ENCODE measurements around the gene FHOD3. TPM values are rescaled to one million over a fixed set of nuclear protein-coding genes. Genes with fewer than 3 reads are reported as not detected.
A peak's percentile ranks its signal among the peaks of the same experiment; 100 is the strongest.

Gene FHOD3
- total RNA-seq, 2 experiments from 2014 or later: not detected

DNA sequence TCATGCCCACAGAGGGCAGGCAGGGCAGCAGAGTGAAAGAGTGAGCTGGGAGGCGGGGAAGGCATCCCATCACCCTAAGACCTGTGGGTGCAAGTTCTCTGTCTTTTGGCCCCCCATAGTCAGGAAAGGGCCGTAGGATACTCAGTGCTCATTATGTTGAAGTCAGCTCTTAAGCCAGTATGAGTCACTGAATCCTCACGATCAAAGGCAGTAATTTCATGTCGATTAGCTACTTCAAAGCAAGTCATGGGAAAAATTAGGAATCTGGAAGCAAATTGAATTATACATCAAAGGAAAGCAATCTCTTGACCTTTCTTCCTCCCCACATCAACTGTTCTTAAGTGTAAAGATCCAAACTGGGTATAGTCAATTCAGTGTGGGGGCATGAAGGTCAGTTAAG, 178.9 kb downstream of the FHOD3 start:
- intact Hi-C loops (cut with micrococcal nuclease): no loop called here

DNA sequence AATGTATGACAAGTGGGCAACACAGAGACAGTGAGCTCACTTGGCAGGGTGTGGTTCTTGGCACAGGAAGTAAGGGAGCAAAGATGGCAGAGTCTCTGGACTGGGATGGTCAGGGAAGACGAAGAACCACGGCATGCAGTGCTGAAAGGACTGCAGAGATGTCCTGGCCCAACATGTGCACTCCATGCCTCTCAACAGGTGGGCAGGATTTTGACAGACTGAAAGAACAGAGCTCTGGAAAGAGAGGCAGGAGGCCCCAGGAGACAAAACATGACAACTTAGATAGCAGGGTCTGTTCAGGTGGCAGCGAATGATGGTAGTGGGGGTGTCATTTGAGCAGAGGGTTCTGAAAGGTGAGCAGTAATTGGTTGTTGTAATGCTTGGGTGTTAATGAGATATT, 180.3 kb downstream of the FHOD3 start:
- no peak for DNase-seq
- H3K27me3 Mint-ChIP-seq: peaks cover under 1% of the 10 kb centered on the region
- H3K4me1 Mint-ChIP-seq (ENCODE audit: low read depth): peaks cover 3% of the 10 kb centered on the region
- no peak overlapping the region for H3K27ac Mint-ChIP-seq
- POLR2A ChIA-PET: no interaction called here
- intact Hi-C loops (cut with micrococcal nuclease): no loop called here
- H3K36me3 Mint-ChIP-seq: no peaks in the 10 kb centered on the region
- CTCF ChIA-PET: no interaction called here
- no peak overlapping the region for H3K4me3 Mint-ChIP-seq
- no peaks in the 10 kb centered on the region for H3K9me3 Mint-ChIP-seq

More for the DNA sequence above, 178.9 kb downstream of the FHOD3 start:
- Mint-ChIP-seq H3K27ac (no peak overlapping the region), H3K9me3 (no peaks in the 10 kb centered on the region), H3K27me3 (no peaks in the 10 kb centered on the region), H3K36me3 (no peaks in the 10 kb centered on the region), H3K4me3 (no peak overlapping the region), H3K4me1 (ENCODE audit: low read depth) (peaks cover 3% of the 10 kb centered on the region)
- POLR2A ChIA-PET: no interaction called here
- CTCF ChIA-PET: no interaction called here
- DNase-seq: no peak

DNA sequence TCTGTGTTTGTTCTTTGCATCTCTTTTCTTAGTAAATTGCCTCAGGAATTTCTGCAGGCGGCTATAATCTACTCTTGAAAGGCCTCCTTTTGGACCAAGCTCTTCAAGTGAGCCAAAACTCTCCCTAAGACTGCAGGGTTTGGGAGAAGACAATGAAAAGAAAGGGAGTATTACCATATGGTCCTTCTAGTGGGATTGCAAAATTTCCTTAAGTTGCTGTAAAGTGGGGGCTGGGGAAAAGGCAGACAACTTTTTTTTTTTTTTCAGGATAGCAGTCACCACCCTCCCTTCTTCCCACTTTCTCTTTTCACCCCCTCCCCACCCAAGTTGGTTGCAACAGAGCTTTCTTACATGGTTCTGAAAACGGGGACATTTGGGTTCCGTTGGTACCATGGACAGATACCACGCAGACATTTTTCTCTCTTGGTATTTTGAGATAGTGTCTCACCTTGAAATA, 183.7 kb downstream of the FHOD3 start:
- ChIA-PET POLR2A (no interaction called here), CTCF (no interaction called here)
- DNase-seq: no peak
- H3K4me3 Mint-ChIP-seq: no peak overlapping the region
- peaks cover 3% of the 10 kb centered on the region for H3K27me3 Mint-ChIP-seq
- intact Hi-C loops (cut with micrococcal nuclease): no loop called here
- H3K27ac Mint-ChIP-seq: no peak overlapping the region
- H3K4me1 Mint-ChIP-seq (ENCODE audit: low read depth): no peaks in the 10 kb centered on the region
- no peaks in the 10 kb centered on the region for H3K9me3 Mint-ChIP-seq
- H3K36me3 Mint-ChIP-seq: no peaks in the 10 kb centered on the region

DNA sequence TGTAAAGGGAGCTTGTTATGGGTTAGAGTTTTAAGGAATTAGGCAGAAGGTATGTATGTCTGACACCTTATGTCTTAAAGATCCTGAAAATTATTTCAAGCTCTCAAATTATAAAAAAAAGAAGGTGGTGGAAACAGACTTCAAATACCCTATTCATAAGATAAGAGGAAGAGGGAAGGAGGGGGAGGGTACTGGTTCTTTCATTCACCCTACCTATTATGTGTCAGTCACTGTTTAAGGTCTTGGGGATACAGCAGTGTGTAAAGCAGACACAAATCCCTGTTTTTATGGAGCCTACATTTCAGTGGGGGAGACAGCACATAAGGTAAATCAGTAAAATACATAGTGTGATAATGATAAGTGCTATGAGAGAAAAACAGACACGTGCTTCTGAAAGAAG, 184.4 kb downstream of the FHOD3 start:
- H3K27ac Mint-ChIP-seq: no peak overlapping the region
- no peaks in the 10 kb centered on the region for H3K36me3 Mint-ChIP-seq
- no peak overlapping the region for H3K4me3 Mint-ChIP-seq
- H3K27me3 Mint-ChIP-seq: peaks cover 6% of the 10 kb centered on the region
- H3K4me1 Mint-ChIP-seq (ENCODE audit: low read depth): no peaks in the 10 kb centered on the region
- intact Hi-C loops (cut with micrococcal nuclease): no loop called here
- H3K9me3 Mint-ChIP-seq: no peaks in the 10 kb centered on the region
- CTCF ChIA-PET: no interaction called here
- POLR2A ChIA-PET: no interaction called here
- DNase-seq: no peak

- H3K27ac Mint-ChIP-seq: no peak overlapping the region
- no peaks in the 10 kb centered on the region for H3K36me3 Mint-ChIP-seq
- intact Hi-C loops (cut with micrococcal nuclease): no loop called here
- H3K9me3 Mint-ChIP-seq: no peaks in the 10 kb centered on the region
- no peaks in the 10 kb centered on the region for H3K4me1 Mint-ChIP-seq (ENCODE audit: low read depth)
- H3K27me3 Mint-ChIP-seq: peaks cover 8% of the 10 kb centered on the region
- ChIA-PET POLR2A (no interaction called here), CTCF (no interaction called here)
- DNase-seq: no peak
- H3K4me3 Mint-ChIP-seq: no peak overlapping the region
Observed at GRCh38 chr18:36484591-36484990, 187.1 kb downstream of the FHOD3 start.

- DNase-seq: no peak
- H3K27me3 Mint-ChIP-seq: peaks cover 8% of the 10 kb centered on the region
- CTCF ChIA-PET: no interaction called here
- no peak overlapping the region for H3K4me3 Mint-ChIP-seq
- no peaks in the 10 kb centered on the region for H3K4me1 Mint-ChIP-seq (ENCODE audit: low read depth)
- no peaks in the 10 kb centered on the region for H3K36me3 Mint-ChIP-seq
- POLR2A ChIA-PET: no interaction called here
- H3K9me3 Mint-ChIP-seq: no peaks in the 10 kb centered on the region
- intact Hi-C loops (cut with micrococcal nuclease): no loop called here
- no peak overlapping the region for H3K27ac Mint-ChIP-seq
Observed at GRCh38 chr18:36485772-36486171, 188.3 kb downstream of the FHOD3 start.

DNA sequence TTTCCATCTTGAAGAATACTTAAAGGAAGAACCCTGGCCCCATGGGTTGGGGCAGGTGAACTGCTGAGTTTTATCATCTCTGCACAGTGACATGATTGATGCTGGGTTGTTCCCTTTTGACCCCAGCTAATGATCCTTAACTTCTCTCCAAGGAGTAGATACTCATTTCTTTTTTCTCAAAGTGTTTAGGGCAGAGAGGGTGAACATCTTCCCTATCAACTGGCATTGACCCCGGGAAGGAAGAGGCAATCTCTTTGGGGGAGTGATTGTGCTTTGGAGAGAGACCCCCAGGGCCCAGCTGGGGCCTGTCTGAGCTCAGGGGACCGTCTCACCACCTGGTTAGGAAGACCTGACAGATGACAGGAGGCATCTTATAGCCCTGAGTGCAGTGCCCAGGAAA, 190.6 kb downstream of the FHOD3 start:
- intact Hi-C loops (cut with micrococcal nuclease): no loop called here

GRCh38 chr18:36490897-36491296, 193.4 kb downstream of the FHOD3 start:
- H3K4me1 Mint-ChIP-seq (ENCODE audit: low read depth): no peaks in the 10 kb centered on the region
- H3K36me3 Mint-ChIP-seq: no peaks in the 10 kb centered on the region
- no peak overlapping the region for H3K27ac Mint-ChIP-seq
- ChIA-PET POLR2A (no interaction called here), CTCF (no interaction called here)
- peaks cover 11% of the 10 kb centered on the region for H3K27me3 Mint-ChIP-seq
- intact Hi-C loops (cut with micrococcal nuclease): no loop called here
- no peak overlapping the region for H3K4me3 Mint-ChIP-seq
- H3K9me3 Mint-ChIP-seq: no peaks in the 10 kb centered on the region
- DNase-seq: no peak

More for the DNA sequence above, 190.6 kb downstream of the FHOD3 start:
- H3K27ac Mint-ChIP-seq: no peak overlapping the region
- ChIA-PET CTCF (no interaction called here), POLR2A (no interaction called here)
- no peak for DNase-seq
- no peaks in the 10 kb centered on the region for H3K4me1 Mint-ChIP-seq (ENCODE audit: low read depth)
- H3K4me3 Mint-ChIP-seq: no peak overlapping the region
- H3K36me3 Mint-ChIP-seq: no peaks in the 10 kb centered on the region
- no peaks in the 10 kb centered on the region for H3K9me3 Mint-ChIP-seq
- peaks cover 11% of the 10 kb centered on the region for H3K27me3 Mint-ChIP-seq

DNA sequence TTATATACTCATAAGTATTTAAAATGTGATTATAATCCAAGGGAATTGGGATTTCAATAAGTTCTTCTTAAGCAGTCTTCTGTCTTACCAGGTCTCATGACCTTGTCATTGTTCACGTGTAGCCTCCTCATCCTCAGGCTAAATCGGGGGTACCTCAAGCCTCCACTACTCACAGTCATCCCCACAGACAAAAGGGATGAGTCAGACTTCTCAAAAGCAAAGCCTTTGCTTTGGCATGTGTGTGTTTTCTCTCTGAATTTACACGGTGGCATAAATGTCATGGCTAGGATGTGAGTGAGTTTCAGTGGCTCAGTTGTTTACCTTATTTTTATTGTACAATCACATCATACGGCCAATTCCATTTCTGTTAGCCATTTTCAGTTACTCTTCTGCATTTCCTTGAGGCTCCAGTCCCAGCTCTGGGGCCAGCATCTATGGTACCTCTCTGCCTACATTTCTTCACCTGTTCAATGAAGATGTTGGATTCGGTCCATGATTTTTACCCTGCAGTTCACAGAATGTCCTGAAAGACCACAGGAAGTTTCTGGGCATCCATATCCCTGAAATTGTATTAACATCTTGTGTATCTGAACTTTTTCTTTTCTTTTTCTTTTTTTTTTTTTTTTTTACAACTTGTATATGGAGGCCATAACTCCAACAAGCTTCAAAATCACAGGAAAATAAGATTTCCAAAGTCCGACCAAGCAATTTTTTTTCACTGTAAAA, 195.3 kb downstream of the FHOD3 start:
- POLR2A ChIA-PET: no interaction called here
- H3K27ac Mint-ChIP-seq: no peak overlapping the region
- no peaks in the 10 kb centered on the region for H3K9me3 Mint-ChIP-seq
- no peaks in the 10 kb centered on the region for H3K4me1 Mint-ChIP-seq (ENCODE audit: low read depth)
- no peaks in the 10 kb centered on the region for H3K36me3 Mint-ChIP-seq
- intact Hi-C loops (cut with micrococcal nuclease): no loop called here
- peaks cover 6% of the 10 kb centered on the region for H3K27me3 Mint-ChIP-seq
- H3K4me3 Mint-ChIP-seq: no peak overlapping the region
- DNase-seq: no peak
- CTCF ChIA-PET: no interaction called here

DNA sequence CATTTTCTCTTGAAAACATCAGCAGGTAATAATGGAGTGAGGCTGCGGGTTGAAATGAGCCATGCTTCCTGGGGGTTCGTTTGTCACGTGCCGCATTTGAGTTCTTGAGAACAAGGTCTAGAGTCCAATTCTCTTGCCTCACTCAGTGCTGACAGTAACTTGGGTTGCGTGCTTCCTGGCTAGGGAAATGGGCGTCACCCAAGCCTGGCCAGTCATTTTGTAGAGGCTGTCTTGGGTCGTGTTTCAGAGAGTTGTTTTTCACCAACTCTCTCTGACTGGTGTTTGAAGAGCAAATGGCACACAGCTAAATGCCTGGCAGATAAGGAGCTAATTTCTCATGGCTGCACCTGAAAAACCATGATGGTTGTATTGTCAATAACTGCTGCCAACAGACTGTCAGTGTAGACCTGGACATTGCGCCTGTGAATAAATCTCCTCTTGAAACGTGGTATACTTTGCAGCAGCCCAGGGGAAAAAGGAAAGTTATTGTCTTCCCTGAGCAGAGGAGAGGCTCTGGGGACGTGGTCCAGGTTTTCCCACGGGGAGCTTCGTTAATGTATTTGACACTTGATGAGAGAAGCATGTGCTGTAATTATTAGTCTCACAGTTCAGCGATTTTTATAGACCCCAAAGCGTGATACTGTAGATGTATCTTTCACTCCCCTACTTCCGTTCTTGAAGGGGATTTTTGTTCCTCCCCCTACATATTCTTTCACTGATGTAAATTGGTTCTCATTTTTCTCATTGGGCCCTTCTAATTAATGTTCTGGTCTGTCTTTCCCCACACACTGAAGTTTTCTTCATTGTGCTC, 196.0 kb downstream of the FHOD3 start:
- ChIA-PET POLR2A (no interaction called here), CTCF (interaction anchor here (0.6 kb wide), 1 partner anchor 191 kb away, joined by 3 read pairs; no protein-coding TSS in a partner anchor)
- DNase-seq: no peak
- H3K36me3 Mint-ChIP-seq: no peaks in the 10 kb centered on the region
- no peak overlapping the region for H3K27ac Mint-ChIP-seq
- no peaks in the 10 kb centered on the region for H3K9me3 Mint-ChIP-seq
- intact Hi-C loops (cut with micrococcal nuclease): no loop called here
- no peak overlapping the region for H3K4me3 Mint-ChIP-seq
- peaks cover 6% of the 10 kb centered on the region for H3K27me3 Mint-ChIP-seq
- no peaks in the 10 kb centered on the region for H3K4me1 Mint-ChIP-seq (ENCODE audit: low read depth)

- Mint-ChIP-seq H3K4me3 (no peak overlapping the region), H3K9me3 (no peaks in the 10 kb centered on the region), H3K27ac (no peak overlapping the region), H3K36me3 (no peaks in the 10 kb centered on the region), H3K27me3 (peaks cover 6% of the 10 kb centered on the region), H3K4me1 (ENCODE audit: low read depth) (no peaks in the 10 kb centered on the region)
- intact Hi-C loops (cut with micrococcal nuclease): no loop called here
- CTCF ChIA-PET: no interaction called here
- DNase-seq: no peak
- POLR2A ChIA-PET: no interaction called here
Observed at GRCh38 chr18:36494160-36494437, 196.6 kb downstream of the FHOD3 start.

GRCh38 chr18:36496022-36496421, 198.5 kb downstream of the FHOD3 start:
- H3K9me3 Mint-ChIP-seq: no peaks in the 10 kb centered on the region
- H3K4me1 Mint-ChIP-seq (ENCODE audit: low read depth): no peaks in the 10 kb centered on the region
- no peak overlapping the region for H3K4me3 Mint-ChIP-seq
- intact Hi-C loops (cut with micrococcal nuclease): no loop called here
- ChIA-PET CTCF (no interaction called here), POLR2A (no interaction called here)
- no peaks in the 10 kb centered on the region for H3K36me3 Mint-ChIP-seq
- H3K27ac Mint-ChIP-seq: no peak overlapping the region
- DNase-seq: peak; percentile 15
- peaks cover 7% of the 10 kb centered on the region for H3K27me3 Mint-ChIP-seq

- intact Hi-C loops (cut with micrococcal nuclease): no loop called here
- Mint-ChIP-seq H3K4me3 (no peak overlapping the region), H3K36me3 (no peaks in the 10 kb centered on the region), H3K27me3 (peaks cover 6% of the 10 kb centered on the region), H3K27ac (no peak overlapping the region), H3K4me1 (ENCODE audit: low read depth) (no peaks in the 10 kb centered on the region), H3K9me3 (no peaks in the 10 kb centered on the region)
- ChIA-PET CTCF (no interaction called here), POLR2A (no interaction called here)
- no peak for DNase-seq
Observed at GRCh38 chr18:36499938-36500337, 202.4 kb downstream of the FHOD3 start.
